Measurements from ENCODE around the gene KRT86.

Gene KRT86

DNA sequence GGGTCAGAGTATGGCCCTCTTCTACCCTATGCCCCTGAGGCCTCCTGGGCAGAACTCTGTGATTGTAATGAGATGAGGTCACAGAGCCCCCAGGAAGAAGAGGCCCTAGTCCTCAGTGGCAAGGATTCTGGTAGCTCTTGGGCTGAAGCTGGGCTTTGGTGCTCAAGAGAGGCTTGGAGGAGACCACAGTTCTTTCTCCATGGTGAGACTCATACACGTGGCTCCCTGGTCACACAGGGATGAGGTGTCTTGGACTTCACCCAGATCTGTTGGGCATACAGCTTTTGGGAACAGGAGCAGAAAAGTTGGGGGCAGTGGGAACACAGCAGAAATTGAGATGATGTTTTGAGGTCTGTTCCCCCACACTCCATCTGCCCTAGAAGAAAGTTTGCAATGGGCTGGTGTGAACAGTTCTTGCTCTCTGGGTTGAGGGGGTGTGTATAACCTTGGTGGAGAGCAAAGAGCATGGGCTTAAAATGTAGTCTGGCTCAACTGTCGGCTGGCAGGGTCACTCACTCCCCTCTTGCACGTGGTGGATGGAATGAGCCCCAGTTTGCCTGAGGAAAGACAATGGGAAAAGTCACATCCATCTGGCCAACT is at the start of gene KRT86:
Gene KRT86 (plus strand): TSS at position 125 of the 600 bp plus-strand sequence. CDS start 27,272 bp downstream, outside the sequence.
- no peak for DNase-seq

- DNase-seq, result no peak
Measured at GRCh38 chr12:52225752-52226151, 48.7 kb upstream of the KRT86 start.

- DNase-seq, result no peak
Measured at GRCh38 chr12:52226446-52226845, 48.0 kb upstream of the KRT86 start.

DNA sequence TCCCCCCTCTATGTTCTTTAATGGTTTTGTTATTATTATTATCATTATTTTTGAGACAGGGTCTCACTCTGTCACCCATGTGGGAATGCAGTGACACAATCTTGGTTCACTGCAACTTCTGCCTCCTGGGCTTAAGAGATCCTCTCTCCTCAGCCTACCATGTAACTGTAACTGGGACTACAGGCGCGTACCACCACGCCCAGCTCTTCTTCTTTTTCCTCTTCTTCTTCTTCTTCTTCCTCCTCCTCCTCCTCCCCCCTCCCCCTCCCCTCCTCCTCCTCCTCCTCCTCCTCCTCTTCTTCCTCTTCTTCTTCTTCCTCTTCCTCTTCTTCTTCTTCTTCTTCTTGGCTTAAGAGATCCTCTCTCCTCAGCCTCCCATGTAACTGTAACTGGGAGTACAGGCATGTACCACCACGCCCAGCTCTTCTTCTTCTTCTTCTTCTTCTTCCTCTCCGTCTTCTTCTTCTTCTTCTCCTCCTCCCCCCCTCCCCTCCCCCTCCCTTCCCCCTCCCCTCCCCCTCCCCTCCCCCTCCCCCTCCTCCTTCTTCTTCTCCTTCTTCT is 46.8 kb upstream of the KRT86 start:
- no peak for DNase-seq

DNA sequence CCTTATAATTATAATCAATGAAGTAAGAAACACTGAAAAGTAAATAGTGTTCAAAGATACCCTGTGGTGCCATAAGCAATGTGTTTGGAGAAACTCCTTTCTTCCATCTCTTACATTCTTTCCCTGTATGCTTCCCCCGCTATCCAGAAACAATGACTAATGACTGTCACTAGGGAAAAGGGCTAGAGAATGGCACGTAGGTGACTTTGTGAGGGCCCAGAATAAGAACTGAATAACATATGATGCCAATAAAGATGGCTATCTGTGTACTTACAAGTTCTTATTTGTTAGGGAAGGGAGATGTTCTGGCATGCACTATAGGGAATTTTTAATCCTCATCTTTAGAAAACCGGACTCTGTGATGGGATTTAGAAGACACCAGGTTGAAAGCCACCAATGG is 46.1 kb upstream of the KRT86 start:
- no peak for DNase-seq

- no peak for DNase-seq
Measured at GRCh38 chr12:52228931-52229330, 45.5 kb upstream of the KRT86 start.

GRCh38 chr12:52229836-52230343 is 44.6 kb upstream of the KRT86 start:
- DNase-seq, result no peak

GRCh38 chr12:52230364-52231281 is 43.8 kb upstream of the KRT86 start:
- DNase-seq, result no peak

DNA sequence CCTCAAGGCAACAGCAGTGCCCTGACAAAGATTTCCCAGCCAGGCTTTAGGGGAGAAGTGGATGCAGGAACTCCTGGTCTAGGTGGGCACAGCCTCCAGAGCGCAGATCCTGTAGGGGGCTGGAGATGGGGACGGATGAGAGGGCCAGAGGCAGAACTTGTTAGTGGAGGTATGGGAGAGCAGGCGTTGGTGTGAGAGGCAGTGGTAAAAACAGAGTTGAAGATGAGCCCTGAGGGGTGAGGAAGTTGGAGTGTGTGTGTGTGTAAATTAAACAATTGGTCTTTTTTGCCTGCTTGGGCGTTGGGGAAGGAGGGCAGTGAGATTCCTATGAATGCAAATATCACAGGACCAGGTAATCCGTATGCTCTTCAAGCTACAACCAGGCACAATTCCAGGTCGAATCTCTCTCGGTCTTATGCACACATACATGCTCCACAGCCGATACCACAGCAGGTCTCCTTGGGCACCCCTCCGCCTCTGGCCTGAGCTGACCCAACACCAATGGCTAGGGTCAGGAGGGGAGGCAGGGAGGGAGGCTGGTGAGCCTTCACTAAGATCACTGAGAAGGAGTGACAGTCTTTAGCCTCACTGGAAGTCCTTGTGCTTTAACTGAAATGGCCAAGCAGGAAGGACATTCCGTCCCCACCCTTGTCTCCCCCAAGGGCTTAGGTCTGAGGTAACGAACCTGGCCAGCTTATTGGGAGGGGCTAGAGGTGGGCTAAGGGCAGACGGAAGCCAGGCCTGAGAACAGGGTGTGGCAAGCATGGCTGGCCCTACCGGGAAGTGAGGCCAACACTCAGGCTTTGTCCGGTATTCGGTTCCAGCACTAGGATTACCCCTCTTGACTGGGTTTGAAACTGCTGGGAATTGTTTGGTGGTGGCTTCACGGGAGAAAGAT is 42.9 kb upstream of the KRT86 start:
- DNase-seq, result no peak

DNA sequence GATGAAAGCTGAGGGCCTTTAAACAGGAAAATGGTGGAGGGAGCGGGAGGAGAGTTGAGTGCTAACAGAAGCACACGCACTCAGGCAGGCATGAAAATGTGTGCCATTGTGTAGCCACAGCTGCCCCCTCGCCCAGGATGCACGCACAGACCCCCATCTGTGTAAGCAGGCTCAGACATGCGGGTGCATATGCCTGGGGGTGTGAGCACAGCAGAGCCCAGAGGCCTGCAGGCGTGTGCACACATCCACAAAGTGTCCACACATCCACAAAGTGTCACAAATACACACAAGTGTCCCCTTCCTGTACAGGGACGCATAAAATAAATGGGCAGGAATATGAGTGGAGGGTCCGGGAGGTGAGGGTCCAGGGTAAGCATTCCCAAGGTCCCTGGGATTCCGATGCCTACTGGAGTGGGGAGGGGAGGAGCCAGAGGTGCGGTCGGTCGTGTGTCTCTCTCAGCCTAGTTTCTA is 42.2 kb upstream of the KRT86 start:
- no peak for DNase-seq

- DNase-seq, result no peak
Measured at GRCh38 chr12:52232674-52233461, 41.6 kb upstream of the KRT86 start, which contains the start of gene KRT7. TSS of gene KRT7 (plus strand) at chr12:52233243. CDS start at chr12:52233297, 54 bp downstream.

- no peak for DNase-seq
Measured at GRCh38 chr12:52233462-52234207, 40.8 kb upstream of the KRT86 start.

DNA sequence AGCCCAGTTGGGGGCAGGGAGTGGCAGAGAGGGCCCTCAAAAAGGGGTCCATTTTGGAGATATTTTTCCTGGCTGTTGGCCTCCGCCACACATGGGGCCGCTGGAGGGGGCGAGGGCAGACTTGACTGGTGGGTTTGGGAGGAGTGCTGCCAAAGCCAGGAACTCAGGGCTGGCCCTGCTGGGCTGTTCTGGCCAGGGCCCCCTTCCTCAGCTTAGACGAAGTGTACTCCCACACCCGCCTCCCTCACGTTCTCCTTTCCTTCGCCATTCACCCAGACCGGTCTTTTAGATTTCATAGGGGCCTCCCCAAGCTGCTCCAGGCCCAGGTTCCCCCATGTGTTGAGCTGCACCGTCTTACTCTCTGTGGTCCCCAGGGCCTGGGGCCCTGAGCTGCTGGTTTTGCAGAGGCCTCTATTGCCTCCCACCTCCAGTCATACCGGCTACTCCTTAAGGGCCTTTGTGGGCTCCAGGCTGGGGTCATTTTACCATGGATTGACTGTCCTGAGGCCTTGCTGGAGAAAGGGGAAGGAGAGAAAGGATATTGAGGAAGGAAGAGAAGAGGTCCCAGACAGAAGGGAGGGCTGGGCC is 40.1 kb upstream of the KRT86 start:
- DNase-seq, result no peak

DNA sequence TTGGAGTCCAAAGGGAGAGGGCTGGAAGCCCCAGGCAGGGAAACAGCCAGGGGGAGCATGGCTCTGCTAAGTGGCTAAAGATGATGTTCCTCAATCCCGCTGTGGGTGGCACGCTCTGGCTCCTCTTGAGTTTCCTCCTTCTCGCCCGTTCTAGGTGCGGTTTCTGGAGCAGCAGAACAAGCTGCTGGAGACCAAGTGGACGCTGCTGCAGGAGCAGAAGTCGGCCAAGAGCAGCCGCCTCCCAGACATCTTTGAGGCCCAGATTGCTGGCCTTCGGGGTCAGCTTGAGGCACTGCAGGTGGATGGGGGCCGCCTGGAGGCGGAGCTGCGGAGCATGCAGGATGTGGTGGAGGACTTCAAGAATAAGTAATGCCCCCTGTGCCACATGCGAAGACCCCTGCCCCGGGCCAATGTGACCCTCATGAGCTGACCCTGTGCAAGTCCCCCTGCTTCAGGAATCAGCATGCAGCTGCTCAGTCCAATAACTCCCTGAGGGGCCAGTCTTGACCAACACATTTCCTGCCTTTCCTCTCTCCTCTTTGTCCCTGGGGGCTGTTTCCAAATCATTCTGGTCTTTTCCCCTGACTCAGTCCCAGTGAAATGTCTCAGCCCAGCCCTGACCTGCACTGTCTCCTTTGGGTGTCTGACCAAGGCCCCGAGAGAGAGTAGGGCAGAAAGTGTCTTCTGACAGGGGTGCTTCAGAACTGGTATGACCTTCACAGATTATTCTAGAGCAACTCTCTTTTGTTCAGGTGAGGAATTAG is 39.3 kb upstream of the KRT86 start:
- no peak for DNase-seq

- DNase-seq, result no peak
Measured at GRCh38 chr12:52235822-52236361, 38.6 kb upstream of the KRT86 start.

GRCh38 chr12:52236386-52237050 is 37.9 kb upstream of the KRT86 start:
- no peak for DNase-seq

DNA sequence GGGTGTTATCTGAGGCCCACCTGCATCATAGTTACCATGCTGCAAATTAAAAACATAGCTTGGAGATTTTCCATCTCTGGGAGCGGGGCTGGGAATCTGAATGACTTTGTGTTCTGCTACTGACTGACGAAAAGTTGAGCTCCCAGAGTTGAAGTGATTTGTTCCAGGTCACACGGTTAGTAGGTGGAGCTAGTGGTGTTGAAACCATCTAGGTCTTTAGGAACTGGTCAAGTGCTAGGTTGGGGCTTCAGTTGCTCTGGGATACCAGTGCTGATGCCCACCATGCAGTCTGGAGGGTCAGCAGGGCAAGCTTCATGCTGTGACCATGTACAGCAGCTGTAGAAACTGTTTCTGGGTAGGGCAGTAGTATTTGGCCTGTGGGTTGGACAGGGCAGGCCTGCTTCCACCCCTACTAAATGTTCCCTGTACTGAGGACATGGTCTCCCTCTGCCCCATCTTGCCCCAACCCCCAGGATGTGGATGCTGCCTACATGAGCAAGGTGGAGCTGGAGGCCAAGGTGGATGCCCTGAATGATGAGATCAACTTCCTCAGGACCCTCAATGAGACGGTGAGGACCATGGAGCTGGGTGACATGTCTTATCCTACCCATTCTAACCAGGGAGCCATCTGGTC is 36.1 kb upstream of the KRT86 start:
- no peak for DNase-seq

Measured in activated CD4-positive, alpha-beta T cell treated with anti-CD3 and anti-CD28 coated beads, Interleukin-2, amount 50 U/mL, for 48 hours (primary cell).